ENCODE measurements around the gene PRRG2. TPM values are rescaled to one million over a fixed set of nuclear protein-coding genes. Genes with fewer than 3 reads are reported as not detected.

Gene PRRG2
- total RNA-seq, 1 experiment from 2014 or later, result 3.3 TPM

GRCh38 chr19:49599378-49600295 is 18.5 kb downstream of the PRRG2 start:
- Histone ChIP-seq H3K4me1 (ENCODE audit: insufficient read depth, low read length) (no peaks in the 10 kb centered on the region), H3K9me3 (ENCODE audit: control insufficient read depth, low read depth, low read length) (no peaks in the 10 kb centered on the region), H2AFZ (ENCODE audit: low read length) (no peak overlapping the region), H3K9ac (ENCODE audit: extremely low read depth, insufficient read length, low read length) (no peak overlapping the region), H2AK5ac (ENCODE audit: insufficient read length, low read length) (no peak overlapping the region), H4K20me1 (ENCODE audit: control insufficient read depth, insufficient read depth, insufficient read length) (no peaks in the 10 kb centered on the region), H3K27me3 (ENCODE audit: insufficient read depth, low read length) (no peaks in the 10 kb centered on the region), H2BK120ac (ENCODE audit: low read depth, low read length, poor library complexity, severe bottlenecking) (no peak overlapping the region), H2BK12ac (ENCODE audit: insufficient read length, low read depth, low read length) (no peak overlapping the region), H3K79me2 (ENCODE audit: insufficient read depth, low read length) (peaks cover 6% of the 10 kb centered on the region; the same call in 1 of the 2 replicates), H3K4ac (ENCODE audit: low read depth, low read length) (no peak overlapping the region), H4K91ac (ENCODE audit: insufficient read length, low read depth, low read length) (no peak overlapping the region), H3K14ac (ENCODE audit: insufficient read depth, low read length) (no peak overlapping the region), H2BK20ac (ENCODE audit: low read depth, low read length, poor library complexity, severe bottlenecking) (no peak overlapping the region), H3K18ac (ENCODE audit: insufficient read length, low read depth, low read length) (no peak overlapping the region), H3K56ac (ENCODE audit: insufficient read length, low read depth, low read length) (no peak overlapping the region), H3K79me1 (ENCODE audit: insufficient read depth, low read depth, low read length, poor library complexity, severe bottlenecking) (peaks cover 5% of the 10 kb centered on the region), H3K23ac (ENCODE audit: insufficient read length, low read depth, low read length) (no peak overlapping the region), H4K5ac (ENCODE audit: insufficient read length, low read depth, low read length) (no peak overlapping the region), H3K27ac (ENCODE audit: insufficient read length, low read depth, low read length) (no peak overlapping the region), H3K4me2 (ENCODE audit: insufficient read depth, insufficient read length, low read length) (no peak overlapping the region), H2BK5ac (ENCODE audit: insufficient read length, low read length) (no peak overlapping the region), H3K23me2 (ENCODE audit: insufficient read length, low read depth, low read length, poor library complexity, severe bottlenecking) (no peaks in the 10 kb centered on the region), H3T11ph (ENCODE audit: low read length) (no peak overlapping the region), H4K8ac (replicated peaks; ENCODE audit: insufficient read length, low read depth, low read length) (no peak overlapping the region), H2BK15ac (ENCODE audit: low read depth, low read length) (no peak overlapping the region)
- WGBS (ENCODE audit: extremely low coverage, insufficient read length, low lambda C conversion rate), result no CpG with 5 or more reads among the region's 26 CpGs
- Mint-ChIP-seq H3K9me3 (no peaks in the 10 kb centered on the region), H3K27me3 (ENCODE audit: low read depth) (no peaks in the 10 kb centered on the region), H3K27ac (peak overlapping the region in 1 of 3 experiments; percentile 71; a peak in 3 of 7 replicates), H3K4me1 (no peaks in the 10 kb centered on the region), H3K4me3 (no peak overlapping the region), H3K36me3 (ENCODE audit: insufficient read depth in 1 of 3, low read depth in 3 of 3) (peaks cover 36 to 72% (median 69%) of the 10 kb centered on the region in 3 experiments)
- TF ChIP-seq CTCF (conservative IDR thresholded peaks at IDR 0.05), result no peak
- no peak for DNase-seq

All from H9 (cell line).